ENCODE data around the gene CNOT2.
A peak's percentile ranks its signal among the peaks of the same experiment; 100 is the strongest.
"Not testable (repeated sequence)": the region's sequence is repeated elsewhere in the genome, so short reads cannot be mapped to it uniquely, and the experiment has no call there.

The CNOT2 gene

DNA sequence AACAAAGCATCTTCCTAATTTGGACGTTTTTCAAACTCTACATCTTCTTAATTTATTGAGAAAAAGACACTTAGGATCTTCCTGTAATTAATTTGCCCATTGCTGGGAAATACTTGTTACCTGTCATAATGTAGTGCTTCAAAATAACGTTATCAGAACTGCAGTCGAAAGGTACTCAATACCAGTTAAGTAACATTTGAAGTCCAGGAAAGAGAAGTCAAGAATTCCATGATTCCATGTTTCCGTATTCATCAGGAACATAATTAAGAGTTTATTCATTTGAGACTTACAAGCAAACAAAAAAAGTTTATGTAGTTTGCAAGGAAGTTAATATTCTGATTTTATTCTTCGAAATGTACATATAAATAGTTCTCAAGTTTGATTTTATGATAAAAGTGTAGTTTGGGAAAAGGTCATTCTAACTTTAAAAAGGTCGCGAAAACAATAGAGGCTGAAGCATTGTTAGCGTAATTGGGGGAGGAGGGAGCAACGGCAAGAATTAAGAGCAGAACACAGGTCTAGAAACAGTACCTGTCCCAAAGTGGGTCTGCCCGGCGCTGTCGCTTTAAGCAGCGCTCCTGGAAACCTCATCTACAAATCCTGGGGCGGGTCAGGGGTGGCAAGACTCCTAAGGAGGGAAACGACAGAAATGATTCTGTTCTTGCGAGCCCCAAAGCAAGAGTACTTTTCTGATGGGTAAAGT lies 121.6 kb downstream of the CNOT2 start:
- no peak for DNase-seq (ENCODE audit: low read depth in 2 of 2)

DNA sequence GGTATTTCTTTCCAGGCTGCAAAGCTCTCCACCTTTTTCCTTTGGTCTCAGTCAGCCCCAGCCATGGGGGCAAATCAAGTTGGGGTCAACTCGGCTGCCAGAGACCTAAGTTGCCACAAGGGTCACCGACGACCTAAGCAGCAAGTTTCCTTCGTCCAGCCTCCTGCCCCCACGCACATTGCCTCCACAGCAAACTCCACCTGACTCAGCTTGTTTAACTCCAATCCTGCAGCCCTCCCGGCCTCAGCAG lies 122.1 kb downstream of the CNOT2 start:
- no peak for DNase-seq (ENCODE audit: low read depth in 2 of 2)

DNA sequence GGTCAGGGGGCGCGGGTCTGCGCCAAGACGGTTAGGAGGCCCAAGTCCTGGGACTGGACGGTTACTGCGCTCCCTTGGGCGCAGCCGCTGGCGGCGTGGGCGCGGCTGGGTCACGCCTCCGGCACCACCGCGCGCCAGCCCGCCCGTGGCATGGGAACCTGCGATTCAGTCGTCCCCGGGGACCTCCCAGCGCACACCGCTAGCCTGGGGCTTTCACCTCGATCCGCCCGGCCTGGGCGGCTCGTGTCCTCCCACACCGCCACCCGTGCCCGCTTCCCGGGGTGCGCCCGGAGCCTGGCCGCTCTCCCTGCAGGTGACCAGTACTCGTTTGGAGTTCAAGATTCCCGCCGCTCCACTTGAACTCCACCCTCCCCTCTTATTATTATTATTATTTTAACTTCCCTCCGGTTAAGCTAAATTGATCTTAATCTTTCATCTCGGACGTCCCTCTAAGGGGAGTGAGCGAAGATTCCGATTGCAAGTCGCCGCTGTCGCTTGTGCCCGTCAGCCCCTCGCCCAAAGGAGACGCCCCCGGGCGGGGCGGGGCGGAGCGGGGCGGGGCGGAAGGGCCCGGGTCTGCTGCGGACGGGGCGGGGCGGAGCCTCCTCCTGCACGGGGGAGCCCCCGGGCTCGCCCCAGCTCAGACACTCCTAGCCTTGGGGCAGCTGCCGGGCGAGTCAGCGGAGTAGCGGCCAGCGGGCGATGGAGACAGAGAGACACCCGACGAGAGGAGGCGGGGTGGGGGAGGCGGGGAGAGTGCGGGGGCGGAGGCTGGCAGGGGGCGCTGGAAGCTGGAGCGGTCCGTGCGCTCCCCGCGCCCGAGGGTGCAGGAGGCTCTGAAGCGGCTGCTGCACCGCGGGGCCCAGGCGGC lies 122.7 kb downstream of the CNOT2 start, which contains the start of gene KCNMB4:
Gene KCNMB4, plus strand, starts transcription at position 643 of the 871 bp plus-strand sequence. CDS start 445 bp downstream, outside the sequence.
- DNase-seq (ENCODE audit: low read depth in 2 of 2), result peak; percentile 59 to 72

DNA sequence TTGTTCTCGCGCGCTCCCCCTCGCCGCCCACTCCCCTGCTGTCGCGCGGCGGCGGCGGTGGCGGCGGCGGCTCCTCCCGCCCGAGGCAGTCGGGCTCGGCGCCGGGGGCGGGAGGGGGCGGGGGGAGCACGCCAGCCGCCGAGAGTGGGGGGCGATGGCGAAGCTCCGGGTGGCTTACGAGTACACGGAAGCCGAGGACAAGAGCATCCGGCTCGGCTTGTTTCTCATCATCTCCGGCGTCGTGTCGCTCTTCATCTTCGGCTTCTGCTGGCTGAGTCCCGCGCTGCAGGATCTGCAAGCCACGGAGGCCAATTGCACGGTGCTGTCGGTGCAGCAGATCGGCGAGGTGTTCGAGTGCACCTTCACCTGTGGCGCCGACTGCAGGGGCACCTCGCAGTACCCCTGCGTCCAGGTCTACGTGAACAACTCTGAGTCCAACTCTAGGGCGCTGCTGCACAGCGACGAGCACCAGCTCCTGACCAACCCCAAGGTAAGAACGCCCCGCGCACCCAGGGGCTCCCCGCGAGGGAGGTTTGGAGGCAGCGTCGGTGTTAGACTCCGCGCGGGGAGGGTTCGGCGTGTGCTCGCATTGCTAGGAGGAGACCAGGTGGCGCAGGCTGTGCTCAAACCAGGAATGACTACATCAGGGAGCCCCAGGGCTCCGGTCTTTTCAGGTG lies 123.5 kb downstream of the CNOT2 start:
- DNase-seq (ENCODE audit: low read depth in 2 of 2), result peak; percentile 31 to 34

DNA sequence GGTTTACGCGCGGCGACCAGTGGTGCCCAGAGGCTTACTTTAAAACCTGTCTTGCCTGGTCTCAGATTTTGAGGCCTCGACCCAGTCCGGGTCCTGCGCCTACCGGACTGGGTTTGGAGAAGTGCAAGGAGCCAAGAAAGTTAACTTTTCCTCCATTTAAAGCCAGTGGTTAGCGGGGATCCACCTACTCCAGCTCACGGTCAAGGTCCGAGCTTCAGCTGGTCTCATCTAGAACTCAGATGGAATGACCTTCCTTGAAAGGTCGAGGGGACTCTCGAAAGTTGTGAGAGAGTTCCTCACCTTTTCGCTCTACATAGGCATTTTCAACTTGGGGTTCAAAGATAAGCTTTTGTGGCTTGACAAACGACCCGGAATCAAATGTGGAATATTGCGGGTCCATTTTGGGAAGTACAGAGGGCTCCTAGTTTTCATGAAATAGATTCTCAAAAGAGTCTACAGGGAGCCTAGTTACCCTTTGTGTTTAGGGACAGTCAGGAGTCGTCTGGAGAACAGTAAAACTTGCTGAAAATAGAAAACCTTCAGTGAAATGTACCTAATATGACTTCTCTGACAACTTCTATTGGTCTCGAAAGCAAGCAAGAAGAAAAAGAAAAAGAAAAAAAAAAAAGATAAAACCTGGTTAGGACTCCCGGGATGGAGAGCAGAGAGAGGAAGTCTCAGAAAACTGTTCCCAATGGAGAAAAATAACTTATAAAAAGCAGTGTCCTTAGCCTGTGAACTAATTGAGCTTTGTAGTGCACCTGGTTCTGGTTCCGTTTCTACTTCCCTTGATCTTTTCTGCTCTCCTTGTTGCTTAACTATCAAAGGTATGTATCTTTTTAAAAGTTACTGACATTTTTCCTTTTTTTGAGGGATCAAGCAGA lies 124.3 kb downstream of the CNOT2 start:
- DNase-seq (ENCODE audit: low read depth in 2 of 2), result no peak

DNA sequence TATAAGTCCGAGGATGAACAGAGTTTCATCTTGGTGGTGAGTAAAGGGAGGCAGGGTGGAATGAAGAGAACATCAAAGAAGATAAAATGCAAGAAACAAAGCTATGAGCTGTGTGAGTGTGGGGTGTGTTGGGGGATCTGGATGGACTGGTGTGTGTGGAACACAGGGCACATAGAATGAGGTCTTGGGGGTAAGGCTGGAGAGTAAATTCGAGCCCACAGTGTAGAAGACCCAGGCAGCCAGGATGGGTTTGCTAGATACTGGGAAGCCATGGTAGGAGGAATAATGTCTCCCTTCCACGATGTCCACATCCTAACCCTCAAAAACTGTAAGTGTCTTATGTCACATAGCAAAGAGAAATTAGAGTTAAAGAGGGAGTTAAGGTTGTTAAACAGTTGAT lies 129.6 kb downstream of the CNOT2 start:
- no peak for DNase-seq (ENCODE audit: low read depth in 2 of 2)

DNA sequence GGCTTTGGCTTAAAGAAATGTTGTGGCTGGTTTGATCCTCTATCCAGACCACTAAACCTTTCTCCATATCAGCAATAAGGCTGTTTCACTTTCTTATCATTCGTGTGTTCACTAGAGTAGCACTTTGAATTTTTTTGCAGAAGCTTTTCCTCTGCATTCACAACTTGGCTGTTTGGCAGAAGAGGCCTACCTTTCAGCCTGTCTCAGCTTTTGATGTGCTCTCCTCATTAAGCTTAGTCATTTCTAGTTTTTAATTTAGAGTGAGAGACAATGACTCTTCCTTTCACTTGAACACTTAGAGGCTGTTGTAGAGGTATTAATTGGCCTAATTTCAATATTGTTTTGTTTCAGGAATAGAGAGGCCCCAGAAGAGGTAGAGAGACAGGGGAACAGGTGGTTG lies 136.6 kb downstream of the CNOT2 start:
- no peak for DNase-seq (ENCODE audit: low read depth in 2 of 2)

DNA sequence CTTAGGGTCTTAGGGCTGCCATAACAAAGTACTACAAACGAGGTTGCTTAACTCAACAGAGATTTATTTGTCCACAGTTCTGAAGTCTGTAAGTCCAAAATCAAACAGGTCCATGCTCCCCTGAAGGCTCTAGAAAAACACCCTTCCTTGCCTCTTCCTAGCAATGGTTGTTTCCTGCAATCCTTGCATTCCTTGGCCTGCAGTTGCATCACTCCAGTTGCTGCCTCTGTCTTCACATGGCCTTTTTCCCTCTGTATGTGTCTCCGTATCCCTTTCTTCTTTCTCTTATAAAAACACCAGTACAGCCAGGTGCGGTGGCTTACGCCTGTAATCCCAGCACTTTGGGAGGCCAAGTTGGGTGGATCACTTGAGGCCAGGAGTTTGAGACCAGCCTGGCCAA lies 140.3 kb downstream of the CNOT2 start:
- no peak for DNase-seq (ENCODE audit: low read depth in 2 of 2)

DNA sequence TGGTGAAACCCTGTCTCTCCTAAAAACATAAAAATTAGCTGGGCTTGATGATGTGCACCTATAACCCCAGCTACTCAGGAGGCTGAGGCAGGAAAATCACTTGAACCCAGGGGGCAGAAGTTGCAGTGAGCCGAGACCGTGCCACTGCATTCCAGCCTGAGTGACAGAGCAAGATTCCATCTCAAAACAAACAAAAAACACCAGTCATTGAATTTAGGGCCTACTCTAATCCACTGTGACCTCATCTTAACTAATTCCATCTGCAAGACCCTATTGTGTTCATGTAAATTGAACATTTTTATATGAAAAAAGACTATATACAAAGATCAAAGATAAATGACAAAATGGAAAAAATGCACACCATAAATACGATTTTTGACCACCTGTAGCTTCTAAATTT lies 140.7 kb downstream of the CNOT2 start:
- DNase-seq (ENCODE audit: low read depth in 2 of 2), result no peak

DNA sequence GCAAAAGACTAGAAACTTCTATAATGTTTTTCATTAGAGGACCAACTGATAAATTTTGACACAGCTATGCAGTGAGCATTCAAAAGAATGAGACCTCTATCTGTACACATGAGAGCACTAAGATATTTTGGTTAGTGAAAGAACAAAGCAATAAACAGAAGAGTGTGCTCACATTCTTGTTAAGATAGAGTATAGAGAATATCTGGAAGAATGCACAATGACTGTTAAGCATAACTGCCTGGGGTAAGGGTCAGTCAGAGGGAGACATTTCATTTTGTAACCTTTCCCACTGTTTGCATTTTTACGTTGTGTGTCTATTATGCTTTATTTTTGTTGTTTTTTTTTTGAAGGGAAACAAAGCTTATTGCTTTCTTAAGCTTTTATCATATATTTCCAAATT lies 143.5 kb downstream of the CNOT2 start:
- DNase-seq (ENCODE audit: low read depth in 2 of 2), result no peak

DNA sequence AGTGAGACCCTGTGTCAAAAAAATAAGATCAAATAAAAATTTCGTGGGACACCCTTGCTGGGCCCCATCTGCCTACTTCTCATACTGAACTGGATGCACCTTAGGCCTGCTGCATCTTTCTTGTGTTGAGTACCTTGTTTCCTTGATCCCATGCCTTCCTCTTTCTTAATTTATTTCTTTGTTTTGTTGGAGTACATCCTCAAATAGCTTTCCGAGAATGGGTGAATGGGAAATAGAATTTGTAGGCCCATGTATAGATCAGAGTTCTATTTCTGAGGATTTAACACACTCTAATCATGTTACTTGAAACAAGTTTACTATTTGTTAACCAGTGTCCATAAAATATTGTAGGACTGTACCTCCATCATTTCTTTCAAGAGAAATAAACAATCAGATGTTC lies 146.4 kb downstream of the CNOT2 start:
- no peak for DNase-seq (ENCODE audit: low read depth in 2 of 2)

DNA sequence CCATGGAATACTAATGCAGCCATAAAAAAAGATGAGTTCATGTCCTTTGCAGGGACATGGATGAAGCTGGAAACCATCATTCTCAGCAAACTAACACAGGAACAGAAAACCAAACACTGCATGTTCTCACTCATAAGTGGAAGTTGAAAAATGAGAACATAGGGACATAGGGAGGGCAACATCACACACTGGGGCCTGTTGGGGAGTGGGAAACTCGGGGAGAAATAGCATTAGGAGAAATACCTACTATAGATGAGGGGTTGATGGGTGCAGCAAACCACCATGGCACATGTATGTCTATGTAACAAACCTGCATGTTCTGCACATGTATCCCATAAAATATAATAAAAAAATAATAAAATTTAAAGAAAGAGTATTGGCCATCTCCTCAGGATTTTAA lies 149.4 kb downstream of the CNOT2 start:
- not testable (repeated sequence) for DNase-seq (ENCODE audit: low read depth in 2 of 2)

DNA sequence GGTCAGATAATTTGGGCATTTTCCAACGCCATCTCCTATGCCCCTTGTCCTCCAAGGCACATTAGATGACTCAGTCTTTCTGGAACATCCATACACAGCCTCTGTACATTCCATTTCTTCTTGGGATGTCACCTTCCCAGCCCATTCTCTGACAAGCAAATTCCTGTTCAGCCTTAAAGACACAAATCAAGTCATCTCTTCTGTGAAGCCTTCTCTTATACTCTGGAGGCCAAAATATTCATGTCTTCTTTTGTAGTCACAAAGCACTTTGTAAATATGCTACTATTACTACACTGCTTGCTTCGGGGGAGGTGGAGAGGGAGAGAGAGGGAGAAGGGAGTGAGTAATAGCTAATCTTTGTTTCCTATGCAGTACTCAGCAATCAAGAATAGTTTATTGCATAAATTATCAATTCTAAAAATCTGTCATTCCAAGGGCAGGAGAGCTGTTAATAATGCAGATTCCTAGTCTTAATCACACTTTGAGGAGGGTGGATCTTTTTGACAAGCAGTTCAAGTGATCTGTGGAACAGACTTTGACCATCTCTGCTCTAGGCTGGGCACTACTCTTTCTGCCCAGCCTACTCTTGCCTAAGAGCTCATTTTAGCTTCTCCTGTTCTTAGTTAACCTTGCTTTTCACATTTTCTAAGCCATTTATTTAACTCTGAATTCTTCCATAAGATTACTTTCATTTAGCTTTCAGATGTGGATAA lies 150.7 kb downstream of the CNOT2 start:
- DNase-seq (ENCODE audit: low read depth in 2 of 2), result no peak

DNA sequence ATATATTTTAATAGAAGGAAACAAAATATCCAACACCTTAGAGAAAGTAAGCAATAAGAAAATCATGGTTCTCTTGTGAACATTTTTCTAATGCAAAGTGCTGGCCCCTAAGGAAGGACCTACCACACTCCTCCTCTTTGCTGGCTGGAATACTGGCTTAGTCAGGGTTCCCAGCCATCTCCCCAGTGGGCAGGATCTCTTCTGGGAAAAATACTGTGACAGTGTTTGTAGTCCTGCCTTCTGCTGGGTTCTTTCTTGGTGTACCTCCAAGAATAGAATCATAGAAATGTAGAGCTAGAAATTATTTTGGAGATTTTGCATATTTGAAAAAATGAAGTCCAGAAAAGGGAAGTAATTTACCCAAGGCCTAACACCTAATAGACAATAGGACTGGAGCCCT lies 154.8 kb downstream of the CNOT2 start:
- DNase-seq (ENCODE audit: low read depth in 2 of 2), result no peak

DNA sequence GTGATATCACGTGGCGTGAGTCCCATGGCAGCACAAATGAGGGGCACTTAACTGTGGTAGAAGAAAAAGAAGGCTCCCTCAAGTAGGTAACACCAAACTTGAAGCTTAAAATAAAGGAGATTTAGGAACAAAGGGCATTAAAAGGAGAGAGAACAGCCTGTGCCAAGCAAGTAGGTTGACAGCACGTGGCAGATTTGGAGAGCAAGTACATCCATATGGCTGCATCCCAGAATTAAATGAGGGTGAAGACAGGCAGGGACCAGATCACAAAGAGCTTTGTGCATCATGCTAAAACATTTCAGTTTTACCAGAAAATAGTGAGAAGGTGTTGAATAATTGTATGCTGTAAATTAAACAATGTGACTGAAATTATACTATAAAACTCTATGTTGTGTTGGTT lies 155.6 kb downstream of the CNOT2 start:
- DNase-seq (ENCODE audit: low read depth in 2 of 2), result no peak

DNA sequence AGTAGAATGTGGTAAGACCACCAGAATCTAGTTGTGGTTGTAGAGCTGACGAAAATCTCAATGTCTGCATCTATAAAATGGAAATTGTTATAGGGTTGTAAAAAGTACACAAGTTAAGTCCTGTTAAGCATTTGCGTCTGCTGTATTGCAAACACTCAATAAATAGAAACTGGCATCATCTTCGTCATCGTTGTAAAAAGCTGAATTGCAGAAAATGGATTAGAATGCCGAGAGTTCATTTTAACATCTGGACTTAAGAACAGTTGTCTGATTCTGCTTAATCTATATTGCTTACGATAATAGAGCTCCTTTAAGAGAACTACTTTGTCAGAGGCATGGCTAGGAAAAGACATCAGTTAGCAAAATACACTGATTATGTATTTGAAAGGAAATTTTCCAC lies 156.1 kb downstream of the CNOT2 start:
- no peak for DNase-seq (ENCODE audit: low read depth in 2 of 2)

DNA sequence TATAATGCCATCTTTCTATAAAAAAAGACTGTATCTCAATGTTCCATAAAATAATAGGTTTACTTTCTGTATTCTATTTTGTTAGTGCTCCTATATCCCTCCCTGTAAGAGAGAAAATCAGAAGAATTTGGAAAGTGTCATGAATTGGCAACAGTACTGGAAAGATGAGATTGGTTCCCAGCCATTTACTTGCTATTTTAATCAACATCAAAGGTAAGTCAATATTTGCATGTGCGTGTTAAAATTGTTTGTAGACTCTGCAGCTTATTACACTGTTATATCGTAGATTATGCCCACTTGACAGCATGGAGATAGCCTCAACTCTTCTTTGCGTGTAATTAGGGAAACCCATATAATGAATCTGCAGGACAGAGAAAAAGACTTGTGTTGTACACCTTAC lies 156.9 kb downstream of the CNOT2 start:
- DNase-seq (ENCODE audit: low read depth in 2 of 2), result no peak

DNA sequence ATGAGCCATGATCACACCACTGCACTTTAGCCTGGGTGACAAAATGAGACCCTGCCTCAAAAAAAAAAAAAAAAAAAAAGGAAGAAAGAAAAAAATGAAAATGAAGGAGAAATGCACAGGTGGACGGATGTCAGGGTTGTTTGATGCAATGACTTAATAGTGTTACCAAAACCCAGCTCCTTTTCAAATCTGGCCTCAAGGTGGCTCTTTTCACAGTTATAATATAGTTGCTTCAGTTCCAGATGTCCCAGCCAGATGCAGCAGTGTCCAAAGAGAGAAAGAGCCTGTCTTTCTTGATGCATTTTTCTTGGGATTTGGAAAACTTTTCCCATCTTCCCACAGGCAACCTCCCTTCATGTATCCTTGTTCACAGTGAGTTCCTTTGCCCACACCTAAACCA lies 159.4 kb downstream of the CNOT2 start:
- no peak for DNase-seq (ENCODE audit: low read depth in 2 of 2)

DNA sequence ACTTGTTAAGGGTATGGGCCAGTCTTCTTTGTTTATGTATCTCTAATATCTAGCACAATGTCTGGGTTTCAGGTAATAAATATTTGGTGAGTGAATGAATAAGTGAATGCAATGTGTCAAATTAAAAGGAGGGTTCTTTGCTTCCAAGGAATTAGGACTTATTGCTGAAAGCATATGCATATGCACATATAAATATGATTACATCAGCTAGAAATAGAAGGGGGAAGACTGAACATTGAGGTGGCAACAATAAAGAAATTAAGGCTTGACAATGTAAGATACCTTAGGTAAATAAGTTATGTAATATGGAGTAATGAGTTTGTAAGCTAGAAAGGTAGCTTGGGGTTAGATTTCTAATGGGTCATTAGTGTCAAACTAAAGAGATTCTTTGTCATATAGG lies 160.6 kb downstream of the CNOT2 start:
- no peak for DNase-seq (ENCODE audit: low read depth in 2 of 2)
